AG04450 (cell line): ENCODE data around the gene S100A12. TPM values are rescaled to one million over a fixed set of nuclear protein-coding genes. Genes with fewer than 3 reads are reported as not detected.
A peak's percentile ranks its signal among the peaks of the same experiment; 100 is the strongest.

ENCODE experiments used
- CTCF ChIA-PET: fragments of 300-600, 350-600 bp; formaldehyde crosslinking; extraction: SDS; loops from one replicate; lab custom pipeline; 2022; ENCODE audit warnings: antibody characterized with exemption, inconsistent platforms; lab: Charles Lee
- POLR2A ChIA-PET: fragments of 350-600 bp; formaldehyde crosslinking; extraction: SDS; loops from one replicate; lab custom pipeline; 2021; ENCODE audit warnings: antibody characterized with exemption, inconsistent platforms; lab: Yijun Ruan, JAX
- DNase-seq: peaks from one replicate; pipeline ENCODE4 v3.0.0-alpha.2; 2011; ENCODE audit warnings: low read depth, low spot score
- H3K27ac ChIP-seq: one replicate; pipeline ENCODE4 v1.5.1; 2012; ENCODE audit warnings: low read depth, low read length, control low read depth
- H3K27me3 ChIP-seq: one replicate; pipeline ENCODE4 v1.6.0; 2012; ENCODE audit warnings: low read length; ENCODE audit not compliant: control insufficient read depth, insufficient read depth
- H3K4me3 ChIP-seq: 2 replicates; pipeline ENCODE4 v1.5.1; 2011; ENCODE audit warnings: mild to moderate bottlenecking, low read depth, low read length, control low read depth
- H3K9me3 ChIP-seq: 2 replicates; pipeline ENCODE4 v1.5.1; 2012; ENCODE audit warnings: low read length; ENCODE audit not compliant: control insufficient read depth, insufficient read depth
- polyA plus RNA-seq: library from polyadenylated mRNA; depleted of rRNA; stranded (reverse); fragments of >200 nt; gene quantifications from 2 replicates; pipeline ENCODE4 v1.2.3, GENCODE V29; 2011
- TF ChIP-seq, protein P1 (sequence below): IDR thresholded peaks from 2 replicates; pipeline ENCODE4 v1.5.1; 2011; ENCODE audit warnings: low read depth, low read length, control low read depth, inconsistent platforms

S100A12 gene
- polyA plus RNA-seq, 1 experiment = not detected

GRCh38 chr1:153357853-153358690, 17.3 kb downstream of the S100A12 start, which contains the start of gene S100A9:
TSS of gene S100A9 (plus strand) at chr1:153357854. CDS start at chr1:153358284, 430 bp downstream.
- CTCF ChIA-PET = interaction anchor here (1.6 to 8.5 kb wide), 2 partner anchors 108 to 135 kb away, joined by 3 to 354 read pairs; no protein-coding TSS in a partner anchor
- DNase-seq = no peak
- H3K27ac ChIP-seq = no peak within 1 kb of the TSS
- H3K9me3 ChIP-seq = peaks cover 2% of the 10 kb centered on the region; the same call in 1 of the 2 replicates
- TF ChIP-seq, protein P1, sequence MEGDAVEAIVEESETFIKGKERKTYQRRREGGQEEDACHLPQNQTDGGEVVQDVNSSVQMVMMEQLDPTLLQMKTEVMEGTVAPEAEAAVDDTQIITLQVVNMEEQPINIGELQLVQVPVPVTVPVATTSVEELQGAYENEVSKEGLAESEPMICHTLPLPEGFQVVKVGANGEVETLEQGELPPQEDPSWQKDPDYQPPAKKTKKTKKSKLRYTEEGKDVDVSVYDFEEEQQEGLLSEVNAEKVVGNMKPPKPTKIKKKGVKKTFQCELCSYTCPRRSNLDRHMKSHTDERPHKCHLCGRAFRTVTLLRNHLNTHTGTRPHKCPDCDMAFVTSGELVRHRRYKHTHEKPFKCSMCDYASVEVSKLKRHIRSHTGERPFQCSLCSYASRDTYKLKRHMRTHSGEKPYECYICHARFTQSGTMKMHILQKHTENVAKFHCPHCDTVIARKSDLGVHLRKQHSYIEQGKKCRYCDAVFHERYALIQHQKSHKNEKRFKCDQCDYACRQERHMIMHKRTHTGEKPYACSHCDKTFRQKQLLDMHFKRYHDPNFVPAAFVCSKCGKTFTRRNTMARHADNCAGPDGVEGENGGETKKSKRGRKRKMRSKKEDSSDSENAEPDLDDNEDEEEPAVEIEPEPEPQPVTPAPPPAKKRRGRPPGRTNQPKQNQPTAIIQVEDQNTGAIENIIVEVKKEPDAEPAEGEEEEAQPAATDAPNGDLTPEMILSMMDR = no peak
- POLR2A ChIA-PET = no interaction called here
- peaks cover 4% of the 10 kb centered on the region for H3K27me3 ChIP-seq
- no peak within 1 kb of the TSS for H3K4me3 ChIP-seq

GRCh38 chr1:153357076-153357852, 18.2 kb downstream of the S100A12 start:
- CTCF ChIA-PET = interaction anchor here (1.6 to 8.5 kb wide), 2 partner anchors 109 to 136 kb away, joined by 3 to 354 read pairs; no protein-coding TSS in a partner anchor
- H3K4me3 ChIP-seq = no peak overlapping the region
- peaks cover 2% of the 10 kb centered on the region; the same call in 1 of the 2 replicates for H3K9me3 ChIP-seq
- H3K27ac ChIP-seq = no peak overlapping the region
- POLR2A ChIA-PET = no interaction called here
- no peak for DNase-seq
- peaks cover 5% of the 10 kb centered on the region for H3K27me3 ChIP-seq
- TF ChIP-seq, protein P1 = no peak

GRCh38 chr1:153356392-153357075, 18.9 kb downstream of the S100A12 start:
- peaks cover 2% of the 10 kb centered on the region; the same call in 1 of the 2 replicates for H3K9me3 ChIP-seq
- H3K27ac ChIP-seq = no peak overlapping the region
- no peak for DNase-seq
- TF ChIP-seq, protein P1 = no peak
- CTCF ChIA-PET = interaction anchor here (1.6 to 8.5 kb wide), 2 partner anchors 109 to 136 kb away, joined by 3 to 354 read pairs; no protein-coding TSS in a partner anchor
- no peak overlapping the region for H3K4me3 ChIP-seq
- peaks cover 3% of the 10 kb centered on the region for H3K27me3 ChIP-seq
- POLR2A ChIA-PET = no interaction called here

- peaks cover 2% of the 10 kb centered on the region for H3K27me3 ChIP-seq
- H3K9me3 ChIP-seq = peaks cover 2% of the 10 kb centered on the region; the same call in 1 of the 2 replicates
- CTCF ChIA-PET = interaction anchor here (0.6 to 8.5 kb wide), 8 partner anchors 8 to 212 kb away, joined by 3 to 354 read pairs (median 4); no protein-coding TSS in a partner anchor
- DNase-seq = no peak
- POLR2A ChIA-PET = no interaction called here
- TF ChIP-seq, protein P1 = peak; percentile 34
- no peak overlapping the region for H3K4me3 ChIP-seq
- H3K27ac ChIP-seq = no peak overlapping the region
Measured at GRCh38 chr1:153355445-153356071, 19.9 kb downstream of the S100A12 start.
